Measurements from ENCODE around the gene KPRP.

DNA sequence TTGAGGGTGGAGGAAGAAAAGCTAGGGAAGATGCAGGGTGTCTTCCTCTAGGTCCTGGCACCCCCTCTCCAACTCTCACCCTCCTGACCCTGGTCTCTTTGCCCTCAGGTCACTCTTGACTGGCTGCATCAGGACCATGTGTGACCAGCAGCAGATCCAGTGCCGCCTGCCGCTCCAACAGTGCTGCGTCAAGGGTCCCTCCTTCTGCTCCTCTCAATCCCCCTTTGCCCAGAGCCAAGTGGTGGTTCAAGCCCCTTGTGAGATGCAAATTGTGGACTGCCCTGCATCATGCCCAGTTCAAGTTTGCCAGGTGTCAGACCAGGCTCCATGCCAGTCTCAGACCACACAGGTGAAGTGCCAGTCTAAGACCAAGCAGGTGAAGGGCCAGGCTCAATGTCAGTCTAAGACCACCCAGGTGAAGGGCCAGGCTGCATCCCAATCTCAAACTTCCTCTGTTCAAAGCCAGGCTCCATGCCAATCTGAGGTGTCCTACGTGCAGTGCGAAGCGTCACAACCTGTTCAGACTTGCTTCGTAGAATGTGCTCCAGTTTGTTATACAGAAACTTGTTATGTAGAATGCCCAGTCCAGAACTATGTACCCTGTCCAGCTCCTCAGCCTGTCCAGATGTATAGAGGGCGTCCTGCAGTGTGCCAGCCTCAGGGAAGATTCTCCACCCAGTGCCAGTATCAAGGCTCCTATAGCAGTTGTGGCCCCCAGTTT is 1.8 kb downstream of the KPRP start:
- TF ChIP-seq CTCF (optimal IDR thresholded peaks at IDR 0.05 in 1 of 3, IDR thresholded peaks at IDR 0.05 in 1 of 3, conservative IDR thresholded peaks at IDR 0.05 in 1 of 3; ENCODE audit: extremely low read depth in 1 of 3, insufficient read depth in 2 of 3, low read length in 3 of 3) = no peak
- no peak for TF ChIP-seq EZH2 (IDR thresholded peaks at IDR 0.05; ENCODE audit: low read length)

Data from keratinocyte (primary cell).